HepG2 (cell line): ENCODE measurements around the gene GDPD5. TPM values are rescaled to one million over a fixed set of nuclear protein-coding genes. Genes with fewer than 3 reads are reported as not detected.

ENCODE experiments used
- ATAC-seq: fragments of 200-7000 bp; cut with Tn5 transposase; 3 replicates; pipeline ENCODE4 v1.9.1; 2020; ENCODE audit warnings: mild to moderate bottlenecking, moderate library complexity
- BruUV-seq: library from RNA; stranded (reverse); fragments of 400-500 nt; replicated peaks from 2 replicates; lab custom pipeline; 2021; lab: Mats Ljungman, UMichigan
- CTCF ChIA-PET: fragments of 300-600 bp; formaldehyde crosslinking; extraction: SDS; loops from one replicate; lab custom pipeline; 2021; ENCODE audit warnings: low total read pairs, inconsistent platforms, low intra/inter-chr PET ratio; lab: Yijun Ruan, JAX
- POLR2A ChIA-PET: fragments of 350-600 bp; sonication (Branson Sonifier 250); formaldehyde crosslinking; loops from one replicate; lab custom pipeline; 2020; ENCODE audit warnings: antibody characterized with exemption, inconsistent platforms; lab: Yijun Ruan, JAX
- DNase-seq: peaks from one replicate; pipeline ENCODE4 v3.0.0-alpha.2; 2015; ENCODE audit warnings: low spot score
- FAIRE-seq: peaks from 3 replicates; lab custom pipeline; 2011; peaks lifted over from hg19 to GRCh38; lab: Jason Lieb, UNC
- H2AFZ ChIP-seq: one replicate; pipeline ENCODE4 v1.6.1; 2011; ENCODE audit warnings: low read length, inconsistent platforms
- H3K27ac ChIP-seq: fragments of 300-600 bp; 3 replicates; pipeline ENCODE4 v1.8.0; 2011; ENCODE audit warnings: mixed run types, mild to moderate bottlenecking, mixed read lengths, low read length, inconsistent platforms; ENCODE audit not compliant: insufficient read depth; ENCODE audit errors: extremely low read length
- H3K27me3 ChIP-seq, 2 experiments: fragments of 200-600 bp in 1 of 2; 2 replicates in 1 of 2; 3 replicates in 1 of 2; pipeline versions ENCODE4 v1.6.0 to v1.8.0; 2011; ENCODE audit warnings: low read length in 2 of 2, mild to moderate bottlenecking in 2 of 2, moderate library complexity in 2 of 2, inconsistent platforms in 1 of 2; ENCODE audit not compliant: insufficient read depth in 2 of 2, control insufficient read depth in 1 of 2
- H3K36me3 ChIP-seq, 2 experiments: fragments of 200-600 bp in 1 of 2; replicated peaks in 1 of 2; 2 replicates in 1 of 2; 3 replicates in 1 of 2; pipeline versions ENCODE4 v1.5.1 to v1.8.0; 2011; ENCODE audit warnings: low read length in 2 of 2, inconsistent platforms in 1 of 2; ENCODE audit not compliant: insufficient read depth in 2 of 2, control insufficient read depth in 1 of 2
- H3K4me1 ChIP-seq: 2 replicates; pipeline ENCODE4 v1.5.1; 2012; ENCODE audit warnings: low read length, inconsistent platforms; ENCODE audit not compliant: insufficient read depth
- H3K4me2 ChIP-seq: 2 replicates; pipeline ENCODE4 v1.6.0; 2011; ENCODE audit warnings: low read depth, low read length, inconsistent platforms
- H3K4me3 ChIP-seq, 3 experiments: fragments of 200-600 bp in 1 of 3; sonication (generic), shearing (Covaris generic) in 1 of 3; replicated peaks in 1 of 3; 2 replicates each; pipeline ENCODE4 v1.5.1; 2011 to 2016; ENCODE audit warnings: low read length in 3 of 3, inconsistent platforms in 2 of 3, low read depth in 2 of 3, mild to moderate bottlenecking in 2 of 3, control low read depth in 1 of 3, mixed read lengths in 1 of 3; ENCODE audit not compliant: insufficient read depth in 1 of 3
- H3K79me2 ChIP-seq: one replicate; pipeline ENCODE4 v1.6.1; 2011; ENCODE audit warnings: low read length, inconsistent platforms; ENCODE audit not compliant: insufficient read depth
- H3K9ac ChIP-seq: 2 replicates; pipeline ENCODE4 v1.6.0; 2011; ENCODE audit warnings: mild to moderate bottlenecking, low read depth, low read length, inconsistent platforms; ENCODE audit not compliant: insufficient read depth
- H3K9me3 ChIP-seq: 2 replicates; pipeline ENCODE4 v1.5.1; 2012; ENCODE audit warnings: mild to moderate bottlenecking, low read length
- H4K20me1 ChIP-seq: 2 replicates; pipeline ENCODE4 v1.6.0; 2011; ENCODE audit warnings: inconsistent platforms, mild to moderate bottlenecking, low read length, moderate library complexity; ENCODE audit not compliant: insufficient read depth
- ELF4 ChIP-seq: sonication (generic); formaldehyde crosslinking; IDR thresholded peaks from 2 replicates; pipeline ENCODE4 v1.5.0; 2020; ENCODE audit warnings: missing genetic modification reagents, mild to moderate bottlenecking, moderate library complexity, borderline replicate concordance
- ETV6 ChIP-seq: sonication (generic); formaldehyde crosslinking; conservative IDR thresholded peaks from 2 replicates; pipeline ENCODE4 v1.4.0; 2020; ENCODE audit warnings: missing genetic modification reagents
- ZBTB42 ChIP-seq: sonication (generic); formaldehyde crosslinking; IDR thresholded peaks from 2 replicates; pipeline ENCODE4 v1.5.0; 2020; ENCODE audit warnings: mild to moderate bottlenecking, missing genetic modification reagents
- ZKSCAN8 ChIP-seq: IDR thresholded peaks from 2 replicates; pipeline ENCODE4 v1.6.1; 2016; ENCODE audit warnings: borderline replicate concordance, missing genetic modification reagents, missing compliant biosample characterization
- ZNF12 ChIP-seq: sonication (generic); formaldehyde crosslinking; IDR thresholded peaks from 2 replicates; pipeline ENCODE4 v1.5.0; 2020; ENCODE audit warnings: missing genetic modification reagents
- ZNF205 ChIP-seq: IDR thresholded peaks from 2 replicates; pipeline ENCODE4 v1.6.1; 2018; ENCODE audit warnings: missing biosample characterization, missing genetic modification reagents
- ZNF337 ChIP-seq: sonication (generic); formaldehyde crosslinking; IDR thresholded peaks from 2 replicates; pipeline ENCODE4 v1.5.1; 2020; ENCODE audit warnings: missing genetic modification reagents, low read depth, mild to moderate bottlenecking, borderline replicate concordance
- ZNF572 ChIP-seq: sonication (generic); formaldehyde crosslinking; IDR thresholded peaks from 2 replicates; pipeline ENCODE4 v1.5.1; 2020; ENCODE audit warnings: mild to moderate bottlenecking, missing genetic modification reagents
- ZNF589 ChIP-seq: sonication (generic); formaldehyde crosslinking; conservative IDR thresholded peaks from 2 replicates; pipeline ENCODE4 v1.8.0; 2022; ENCODE audit warnings: mild to moderate bottlenecking, moderate library complexity, missing genetic modification reagents
- WGBS: methylation state at CpG from one replicate; pipeline ENCODE4 v1.1.6; 2017; ENCODE audit warnings: low lambda C conversion rate; 5-methylcytosine and 5-hydroxymethylcytosine counted together
- in situ Hi-C: cut with HindIII; loops from 2 replicates; pipeline ENCODE4 v1.10.0; 2017; ENCODE audit warnings: low pct_unique_long_range_greater_than_20kb; ENCODE audit not compliant: extremely low pct_ligation_motif_present
- intact Hi-C: fragments of 100-400 bp; cut with micrococcal nuclease; formaldehyde crosslinking; loops from one replicate; pipeline ENCODE4 v1.10.0; 2022; ENCODE audit not compliant: unreplicated experiment
- polyA plus RNA-seq, 8 experiments: library from polyadenylated mRNA; depleted of rRNA in 3 of 8; stranded (reverse) in 7 of 8; unstranded in 1 of 8; fragments of >200 nt; fragmentation: Illumina TruSeq in 4 of 8; extraction: Trizol in 4 of 8; gene quantifications; 2 replicates each; pipeline versions ENCODE4 v1.2.1 to v1.2.3, GENCODE V29; 2011 to 2016; ENCODE audit warnings: low read depth in 4 of 8, missing spikeins in 1 of 8, mixed read lengths in 1 of 8; ENCODE audit not compliant: insufficient read depth in 1 of 8
- total RNA-seq, 5 experiments: library from RNA; depleted of rRNA; stranded (reverse); fragments of >200 nt; fragmentation: Illumina TruSeq; extraction: Trizol; gene quantifications; 2 replicates each; pipeline ENCODE4 v1.2.3, GENCODE V29; 2016; ENCODE audit warnings: low read depth in 1 of 5
- TF ChIP-seq, protein P1 (sequence below): sonication (generic); formaldehyde crosslinking; IDR thresholded peaks from 2 replicates; pipeline ENCODE4 v1.5.1; 2020; ENCODE audit warnings: mild to moderate bottlenecking, missing genetic modification reagents, moderate library complexity
- TF ChIP-seq, protein P2 (sequence below): sonication (generic); formaldehyde crosslinking; IDR thresholded peaks from 2 replicates; pipeline ENCODE4 v1.4.0; 2020; ENCODE audit warnings: mild to moderate bottlenecking, missing genetic modification reagents

Gene GDPD5
- total and polyA plus RNA-seq, 2 of the 13 experiments (the other 11 are each of a cell fraction or from before 2014, with no cell fraction given) = 55.0 to 67.5 TPM

DNA sequence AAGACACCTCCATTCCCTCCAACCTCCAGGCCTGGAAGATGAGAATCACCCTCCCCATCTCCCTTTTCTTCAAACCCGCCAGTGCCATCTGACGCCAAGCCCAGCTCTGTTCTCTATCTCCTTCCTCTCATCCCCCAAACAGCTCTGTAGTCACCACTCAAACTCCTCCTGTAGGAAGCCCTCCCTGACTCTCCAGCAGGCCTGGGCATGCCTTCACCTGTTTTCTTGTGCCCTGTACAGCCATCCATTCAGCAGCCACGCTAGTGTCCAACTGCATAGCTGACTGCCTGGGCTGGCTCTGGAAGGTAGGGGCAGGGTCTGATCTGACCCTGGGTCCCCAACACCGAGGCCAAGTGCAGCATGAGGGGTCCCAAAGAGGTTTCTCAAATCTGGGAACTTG, 25.0 kb downstream of the GDPD5 start:
- in situ Hi-C loops (no loop called here), intact Hi-C loops (no loop called here)
- no peaks in the 10 kb centered on the region for H3K9me3 ChIP-seq
- no peak overlapping the region for H2AFZ ChIP-seq
- peaks cover 23% of the 10 kb centered on the region; the same call in 1 of the 2 replicates for H4K20me1 ChIP-seq
- 100% methylated on average over 4 of the region's 4 CpGs for WGBS
- ATAC-seq (no peak), DNase-seq (no peak), FAIRE-seq (no peak)
- no TSS peak for BruUV-seq
- ChIA-PET POLR2A (no interaction called here), CTCF (no interaction called here)
- no peak overlapping the region for H3K4me2 ChIP-seq
- H3K27me3 ChIP-seq = no peaks in the 10 kb centered on the region
- H3K36me3 ChIP-seq = peaks cover 4 to 25% of the 10 kb centered on the region in 2 experiments; a peak in 3 of 5 replicates
- no peak for TF ChIP-seq ZNF12
- no peak for TF ChIP-seq ZKSCAN8
- TF ChIP-seq, protein P1, sequence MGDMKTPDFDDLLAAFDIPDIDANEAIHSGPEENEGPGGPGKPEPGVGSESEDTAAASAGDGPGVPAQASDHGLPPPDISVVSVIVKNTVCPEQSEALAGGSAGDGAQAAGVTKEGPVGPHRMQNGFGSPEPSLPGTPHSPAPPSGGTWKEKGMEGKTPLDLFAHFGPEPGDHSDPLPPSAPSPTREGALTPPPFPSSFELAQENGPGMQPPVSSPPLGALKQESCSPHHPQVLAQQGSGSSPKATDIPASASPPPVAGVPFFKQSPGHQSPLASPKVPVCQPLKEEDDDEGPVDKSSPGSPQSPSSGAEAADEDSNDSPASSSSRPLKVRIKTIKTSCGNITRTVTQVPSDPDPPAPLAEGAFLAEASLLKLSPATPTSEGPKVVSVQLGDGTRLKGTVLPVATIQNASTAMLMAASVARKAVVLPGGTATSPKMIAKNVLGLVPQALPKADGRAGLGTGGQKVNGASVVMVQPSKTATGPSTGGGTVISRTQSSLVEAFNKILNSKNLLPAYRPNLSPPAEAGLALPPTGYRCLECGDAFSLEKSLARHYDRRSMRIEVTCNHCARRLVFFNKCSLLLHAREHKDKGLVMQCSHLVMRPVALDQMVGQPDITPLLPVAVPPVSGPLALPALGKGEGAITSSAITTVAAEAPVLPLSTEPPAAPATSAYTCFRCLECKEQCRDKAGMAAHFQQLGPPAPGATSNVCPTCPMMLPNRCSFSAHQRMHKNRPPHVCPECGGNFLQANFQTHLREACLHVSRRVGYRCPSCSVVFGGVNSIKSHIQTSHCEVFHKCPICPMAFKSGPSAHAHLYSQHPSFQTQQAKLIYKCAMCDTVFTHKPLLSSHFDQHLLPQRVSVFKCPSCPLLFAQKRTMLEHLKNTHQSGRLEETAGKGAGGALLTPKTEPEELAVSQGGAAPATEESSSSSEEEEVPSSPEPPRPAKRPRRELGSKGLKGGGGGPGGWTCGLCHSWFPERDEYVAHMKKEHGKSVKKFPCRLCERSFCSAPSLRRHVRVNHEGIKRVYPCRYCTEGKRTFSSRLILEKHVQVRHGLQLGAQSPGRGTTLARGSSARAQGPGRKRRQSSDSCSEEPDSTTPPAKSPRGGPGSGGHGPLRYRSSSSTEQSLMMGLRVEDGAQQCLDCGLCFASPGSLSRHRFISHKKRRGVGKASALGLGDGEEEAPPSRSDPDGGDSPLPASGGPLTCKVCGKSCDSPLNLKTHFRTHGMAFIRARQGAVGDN (CRISPR knock-in tag) = no peak
- no peak for TF ChIP-seq ELF4 (CRISPR knock-in tag)
- TF ChIP-seq ZNF337 (CRISPR knock-in tag) = no peak
- TF ChIP-seq ZBTB42 (CRISPR knock-in tag) = no peak
- TF ChIP-seq ZNF589 (CRISPR knock-in tag) = no peak
- no peak for TF ChIP-seq ZNF205
- TF ChIP-seq, protein P2, sequence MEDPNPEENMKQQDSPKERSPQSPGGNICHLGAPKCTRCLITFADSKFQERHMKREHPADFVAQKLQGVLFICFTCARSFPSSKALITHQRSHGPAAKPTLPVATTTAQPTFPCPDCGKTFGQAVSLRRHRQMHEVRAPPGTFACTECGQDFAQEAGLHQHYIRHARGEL (CRISPR knock-in tag) = no peak
- TF ChIP-seq ZNF572 (CRISPR knock-in tag) = no peak
- no peak for TF ChIP-seq ETV6 (CRISPR knock-in tag)
- H3K79me2 ChIP-seq = peaks cover 19% of the 10 kb centered on the region
- H3K27ac ChIP-seq = no peak overlapping the region
- H3K4me1 ChIP-seq = peaks cover 85% of the 10 kb centered on the region
- no peak overlapping the region for H3K9ac ChIP-seq
- no peak overlapping the region for H3K4me3 ChIP-seq
